Astrocyte (in vitro differentiated cells and primary cell): ENCODE measurements around the gene GDNF. TPM values are rescaled to one million over a fixed set of nuclear protein-coding genes. Genes with fewer than 3 reads are reported as not detected.

Source experiments
- DNase-seq: peaks from one replicate; pipeline ENCODE4 v3.0.0-alpha.2; 2010; ENCODE audit warnings: low read depth
- FAIRE-seq: peaks from 2 replicates; lab custom pipeline; 2011; peaks lifted over from hg19 to GRCh38; lab: Jason Lieb, UNC
- H2AFZ ChIP-seq: 2 replicates; pipeline ENCODE4 v1.6.0; 2012; ENCODE audit warnings: low read depth, low read length, inconsistent platforms
- H3K27ac ChIP-seq: 2 replicates; pipeline ENCODE4 v1.5.1; 2011; ENCODE audit warnings: low read depth, low read length, inconsistent platforms
- H3K27me3 ChIP-seq: 2 replicates; pipeline ENCODE4 v1.6.0; 2011; ENCODE audit warnings: low read length, inconsistent platforms; ENCODE audit not compliant: insufficient read depth
- H3K36me3 ChIP-seq: 2 replicates; pipeline ENCODE4 v1.5.1; 2011; ENCODE audit warnings: low read length, inconsistent platforms; ENCODE audit not compliant: insufficient read depth
- H3K4me1 ChIP-seq: 2 replicates; pipeline ENCODE4 v1.5.1; 2011; ENCODE audit warnings: low read length, inconsistent platforms; ENCODE audit not compliant: insufficient read depth
- H3K4me2 ChIP-seq: 2 replicates; pipeline ENCODE4 v1.6.0; 2012; ENCODE audit warnings: low read length, inconsistent platforms
- H3K4me3 ChIP-seq: 2 replicates; pipeline ENCODE4 v1.5.1; 2011; ENCODE audit warnings: low read depth, mild to moderate bottlenecking, low read length, inconsistent platforms; ENCODE audit not compliant: insufficient read depth
- H3K79me2 ChIP-seq: 2 replicates; pipeline ENCODE4 v1.6.0; 2012; ENCODE audit warnings: mild to moderate bottlenecking, low read length, inconsistent platforms; ENCODE audit not compliant: insufficient read depth
- H3K9ac ChIP-seq: 2 replicates; pipeline ENCODE4 v1.6.0; 2012; ENCODE audit warnings: mild to moderate bottlenecking, low read length, inconsistent platforms
- H3K9me3 ChIP-seq: 2 replicates; pipeline ENCODE4 v1.5.1; 2012; ENCODE audit warnings: low read depth, mild to moderate bottlenecking, low read length, inconsistent platforms; ENCODE audit not compliant: insufficient read depth
- H4K20me1 ChIP-seq: 2 replicates; pipeline ENCODE4 v1.6.0; 2012; ENCODE audit warnings: low read length, inconsistent platforms; ENCODE audit not compliant: insufficient read depth
- H3K27ac Mint-ChIP-seq: one replicate; pipeline ENCODE4 v1.8.0; 2021; ENCODE audit warnings: mild to moderate bottlenecking, mixed read lengths; ENCODE audit not compliant: unreplicated experiment
- H3K27me3 Mint-ChIP-seq: one replicate; pipeline ENCODE4 v1.8.0; 2021; ENCODE audit warnings: low read depth, mixed read lengths; ENCODE audit not compliant: unreplicated experiment
- H3K36me3 Mint-ChIP-seq: one replicate; pipeline ENCODE4 v1.8.0; 2021; ENCODE audit warnings: low read depth, mixed read lengths; ENCODE audit not compliant: unreplicated experiment
- H3K4me1 Mint-ChIP-seq: one replicate; pipeline ENCODE4 v1.8.0; 2021; ENCODE audit warnings: low read depth, mixed read lengths; ENCODE audit not compliant: unreplicated experiment
- H3K4me3 Mint-ChIP-seq: one replicate; pipeline ENCODE4 v1.8.0; 2021; ENCODE audit warnings: mild to moderate bottlenecking, moderate library complexity, mixed read lengths; ENCODE audit not compliant: unreplicated experiment
- H3K9me3 Mint-ChIP-seq: one replicate; pipeline ENCODE4 v1.8.0; 2021; ENCODE audit warnings: mild to moderate bottlenecking, mixed read lengths; ENCODE audit not compliant: unreplicated experiment
- CTCF ChIP-seq: IDR thresholded peaks from 2 replicates; pipeline ENCODE4 v1.5.1; 2011; ENCODE audit warnings: low read depth, mild to moderate bottlenecking, inconsistent platforms, low read length, moderate library complexity; ENCODE audit not compliant: insufficient read depth
- EZH2 ChIP-seq: IDR thresholded peaks from 2 replicates; pipeline ENCODE4 v1.6.1; 2012; ENCODE audit warnings: mild to moderate bottlenecking, low read length, inconsistent platforms; ENCODE audit not compliant: insufficient read depth
- total RNA-seq: library from RNA; stranded (reverse); gene quantifications from 2 replicates; pipeline ENCODE4 v1.2.1, GENCODE V29; 2021

Gene GDNF
- total RNA-seq, 1 donor from 2014 or later, result 21.5 TPM

DNA sequence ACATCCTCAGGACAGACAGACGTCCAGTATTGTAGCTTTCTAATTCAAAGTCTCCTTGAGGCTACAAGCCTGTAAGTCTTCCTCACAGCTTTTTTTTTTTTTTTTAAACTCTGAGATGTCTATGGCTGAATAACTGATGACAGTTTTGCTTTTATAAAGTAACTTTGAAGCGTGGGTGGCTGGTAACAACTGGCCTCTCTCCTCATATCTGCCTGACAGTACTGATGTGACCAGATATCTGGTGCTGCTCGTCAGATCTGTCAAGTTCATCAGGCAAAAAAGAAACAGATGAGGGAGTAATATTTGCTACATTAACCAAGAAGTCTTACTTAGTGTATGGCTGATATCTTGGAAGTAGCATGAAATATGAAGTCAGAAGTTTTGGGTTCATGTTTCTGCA is 72.6 kb downstream of the GDNF start:
- Mint-ChIP-seq H3K4me1 (peaks cover 39% of the 10 kb centered on the region), H3K9me3 (peaks cover 2% of the 10 kb centered on the region), H3K36me3 (no peaks in the 10 kb centered on the region), H3K27me3 (no peaks in the 10 kb centered on the region), H3K27ac (no peak overlapping the region), H3K4me3 (no peak overlapping the region)
- H4K20me1 ChIP-seq, result no peaks in the 10 kb centered on the region
- H2AFZ ChIP-seq, result no peak overlapping the region
- H3K4me2 ChIP-seq, result no peak overlapping the region
- H3K27me3 ChIP-seq, result no peaks in the 10 kb centered on the region
- DNase-seq (no peak), FAIRE-seq (no peak)
- no peaks in the 10 kb centered on the region for H3K9me3 ChIP-seq
- H3K36me3 ChIP-seq, result no peaks in the 10 kb centered on the region
- no peak for TF ChIP-seq EZH2
- TF ChIP-seq CTCF, result no peak
- H3K4me1 ChIP-seq, result peaks cover 23% of the 10 kb centered on the region
- no peak overlapping the region for H3K9ac ChIP-seq
- H3K79me2 ChIP-seq, result no peaks in the 10 kb centered on the region
- no peak overlapping the region for H3K27ac ChIP-seq
- no peak overlapping the region for H3K4me3 ChIP-seq
